ENCODE data around the gene PSMG2. TPM values are rescaled to one million over a fixed set of nuclear protein-coding genes. Genes with fewer than 3 reads are reported as not detected.

PSMG2 gene
- total RNA-seq, 1 donor from 2014 or later: 82.2 TPM

- TF ChIP-seq CTCF (IDR thresholded peaks at IDR 0.05; ENCODE audit: insufficient read depth, low read length, poor library complexity, severe bottlenecking): peak; percentile 73
- Histone ChIP-seq H3K4me3 (ENCODE audit: low read depth, low read length) (no peak overlapping the region), H3K27me3 (ENCODE audit: control insufficient read depth, insufficient read depth, low read length) (no peaks in the 10 kb centered on the region), H3K36me3 (ENCODE audit: control insufficient read depth, insufficient read depth, low read length) (no peaks in the 10 kb centered on the region)
- DNase-seq (ENCODE audit: low read depth): no peak
Measured at GRCh38 chr18:12726774-12727550, 24.1 kb downstream of the PSMG2 start.

DNA sequence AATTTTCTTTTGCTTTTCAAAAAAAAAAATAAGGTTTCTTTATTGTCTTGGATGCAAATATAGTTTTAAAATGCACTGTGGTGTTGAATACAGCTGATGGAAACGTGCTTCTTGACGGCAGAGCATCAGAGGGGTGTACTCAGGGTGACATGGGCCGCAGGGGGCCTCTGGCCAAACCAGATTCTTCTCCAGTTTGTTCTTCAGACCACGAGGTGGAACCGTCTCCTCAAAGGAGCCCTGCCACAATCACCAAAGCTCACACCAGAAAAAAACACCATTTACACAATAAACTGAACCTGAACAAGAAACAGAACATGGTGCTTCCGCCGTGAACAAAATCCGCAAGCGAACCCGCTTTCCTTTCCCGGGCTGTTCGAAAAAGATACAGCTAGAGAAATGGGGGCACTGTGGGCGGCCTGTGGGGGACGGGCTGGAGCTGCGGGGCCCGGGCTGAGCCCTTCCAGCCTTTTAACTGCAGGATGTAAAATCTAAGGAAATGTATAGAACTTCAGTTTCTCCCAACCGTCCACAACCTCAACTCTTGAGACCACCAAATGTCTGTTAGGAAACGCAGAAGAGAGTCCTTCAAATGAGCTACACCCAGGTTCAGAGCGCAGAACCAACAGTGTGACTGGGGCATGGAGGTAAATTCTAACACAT, 34.5 kb downstream of the PSMG2 start:
- no peak for TF ChIP-seq CTCF (IDR thresholded peaks at IDR 0.05; ENCODE audit: insufficient read depth, low read length, poor library complexity, severe bottlenecking)
- no peak overlapping the region for H3K4me3 ChIP-seq (ENCODE audit: low read depth, low read length)
- DNase-seq (ENCODE audit: low read depth): no peak
- no peaks in the 10 kb centered on the region for H3K27me3 ChIP-seq (ENCODE audit: control insufficient read depth, insufficient read depth, low read length)
- H3K36me3 ChIP-seq (ENCODE audit: control insufficient read depth, insufficient read depth, low read length): no peaks in the 10 kb centered on the region

DNA sequence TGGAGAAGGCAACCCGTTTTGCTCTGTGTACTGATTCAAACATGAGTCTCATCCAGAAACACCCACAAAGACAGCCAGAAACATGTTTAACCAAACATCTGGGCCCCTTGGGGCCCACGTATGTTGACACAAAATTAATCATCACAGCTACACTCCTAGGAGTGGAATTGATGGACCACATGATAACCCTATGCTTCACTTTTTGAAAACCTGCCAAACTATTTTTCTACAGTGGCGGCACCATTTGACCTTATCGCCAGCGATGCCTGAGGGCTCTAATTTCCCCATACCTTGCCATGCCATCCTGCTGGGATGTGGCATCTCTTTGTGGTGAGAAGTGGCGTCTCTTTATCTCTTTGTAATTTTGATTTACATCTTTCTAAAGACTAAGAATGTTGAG, 38.5 kb downstream of the PSMG2 start:
- H3K27me3 ChIP-seq (ENCODE audit: control insufficient read depth, insufficient read depth, low read length): no peaks in the 10 kb centered on the region
- DNase-seq (ENCODE audit: low read depth): peak; percentile 25
- TF ChIP-seq CTCF (IDR thresholded peaks at IDR 0.05; ENCODE audit: insufficient read depth, low read length, poor library complexity, severe bottlenecking): no peak

DNA sequence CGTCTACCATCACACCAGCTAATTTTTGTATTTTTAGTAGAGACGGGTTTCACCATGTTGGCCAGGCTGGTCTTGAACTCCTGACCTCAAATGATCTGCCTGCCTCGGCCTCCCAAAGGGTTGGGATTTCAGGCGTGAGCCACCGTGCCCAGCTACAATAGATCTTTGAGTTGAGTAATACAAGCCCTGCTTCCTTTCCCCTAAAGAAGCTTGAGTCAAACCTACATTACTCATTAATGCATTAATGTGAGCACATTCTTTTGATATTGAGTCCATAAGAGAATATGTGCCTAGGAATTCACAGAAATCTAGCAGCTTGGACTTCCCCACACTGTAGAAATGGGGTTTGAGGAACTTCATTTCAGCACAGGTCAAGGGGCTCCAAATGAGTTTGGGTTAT, 39.6 kb downstream of the PSMG2 start:
- Histone ChIP-seq H3K27me3 (ENCODE audit: control insufficient read depth, insufficient read depth, low read length) (no peaks in the 10 kb centered on the region), H3K36me3 (ENCODE audit: control insufficient read depth, insufficient read depth, low read length) (no peaks in the 10 kb centered on the region), H3K4me3 (ENCODE audit: low read depth, low read length) (no peak overlapping the region)
- no peak for TF ChIP-seq CTCF (IDR thresholded peaks at IDR 0.05; ENCODE audit: insufficient read depth, low read length, poor library complexity, severe bottlenecking)
- DNase-seq (ENCODE audit: low read depth): no peak

More for the DNA sequence above, 38.5 kb downstream of the PSMG2 start:
- no peak overlapping the region for H3K4me3 ChIP-seq (ENCODE audit: low read depth, low read length)
- H3K36me3 ChIP-seq (ENCODE audit: control insufficient read depth, insufficient read depth, low read length): no peaks in the 10 kb centered on the region

GRCh38 chr18:12744103-12744502, 41.3 kb downstream of the PSMG2 start:
- H3K4me3 ChIP-seq (ENCODE audit: low read depth, low read length): no peak overlapping the region
- peak; percentile 50 for TF ChIP-seq CTCF (IDR thresholded peaks at IDR 0.05; ENCODE audit: insufficient read depth, low read length, poor library complexity, severe bottlenecking)
- DNase-seq (ENCODE audit: low read depth): peak; percentile 31

More at GRCh38 chr18:12744103-12744502, 41.3 kb downstream of the PSMG2 start:
- no peaks in the 10 kb centered on the region for H3K27me3 ChIP-seq (ENCODE audit: control insufficient read depth, insufficient read depth, low read length)
- no peaks in the 10 kb centered on the region for H3K36me3 ChIP-seq (ENCODE audit: control insufficient read depth, insufficient read depth, low read length)

Data from kidney epithelial cell (primary cell).